ENCODE measurements around the gene C1QTNF5.

C1QTNF5 gene

GRCh38 chr11:119342023-119342300 is 1.3 kb upstream of the C1QTNF5 start:
- TF ChIP-seq CTCF (IDR thresholded peaks at IDR 0.05; ENCODE audit: extremely low read depth, missing control alignments), result no peak
- no peak for DNase-seq (ENCODE audit: low spot score)

GRCh38 chr11:119341222-119342022 is 739 bp upstream of the C1QTNF5 start:
- TF ChIP-seq CTCF (IDR thresholded peaks at IDR 0.05; ENCODE audit: extremely low read depth, missing control alignments), result no peak
- no peak for DNase-seq (ENCODE audit: low spot score)

DNA sequence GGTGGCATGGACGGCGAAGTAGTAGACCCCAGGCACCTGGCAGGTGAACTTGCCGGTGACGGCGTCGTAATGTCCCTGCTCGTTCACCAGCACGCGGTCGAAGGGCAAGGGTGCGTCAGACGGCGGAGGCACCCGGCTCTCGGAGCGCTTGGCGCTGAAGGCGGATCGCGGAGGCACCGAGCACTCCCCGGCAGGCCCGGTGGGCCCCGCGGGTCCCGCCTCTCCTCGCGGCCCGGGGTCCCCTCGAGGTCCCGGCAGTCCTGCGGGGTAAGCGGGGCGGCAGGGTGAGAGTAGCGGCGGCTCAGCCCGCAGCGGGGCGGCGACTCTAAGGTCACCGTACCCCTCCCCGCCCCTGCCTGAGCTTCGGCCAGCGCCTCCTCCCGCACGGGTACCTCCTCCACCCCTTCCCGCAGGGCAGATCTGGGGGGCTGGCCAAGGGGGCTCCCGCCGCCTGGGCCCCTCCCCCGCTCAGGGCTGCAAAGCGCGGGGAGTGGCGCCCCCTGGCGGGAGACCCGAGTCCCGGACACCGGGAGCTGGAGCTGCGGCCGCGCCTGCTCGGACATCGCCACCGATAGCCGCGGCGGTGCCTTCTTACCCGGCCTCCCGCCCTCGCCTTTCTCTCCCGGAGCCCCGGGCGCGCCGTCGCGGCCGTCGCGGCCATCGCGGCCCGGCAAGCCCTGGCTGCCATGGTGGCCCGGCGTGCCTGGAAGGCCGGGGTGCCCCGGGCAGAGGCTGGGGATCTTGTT is 921 bp downstream of the C1QTNF5 start:
- peak; percentile 83 for TF ChIP-seq CTCF (IDR thresholded peaks at IDR 0.05; ENCODE audit: extremely low read depth, missing control alignments)
- DNase-seq (ENCODE audit: low spot score), result peak; percentile 89

GRCh38 chr11:119338965-119339588 is 1.6 kb downstream of the C1QTNF5 start:
- TF ChIP-seq CTCF (IDR thresholded peaks at IDR 0.05; ENCODE audit: extremely low read depth, missing control alignments), result no peak
- no peak for DNase-seq (ENCODE audit: low spot score)

DNA sequence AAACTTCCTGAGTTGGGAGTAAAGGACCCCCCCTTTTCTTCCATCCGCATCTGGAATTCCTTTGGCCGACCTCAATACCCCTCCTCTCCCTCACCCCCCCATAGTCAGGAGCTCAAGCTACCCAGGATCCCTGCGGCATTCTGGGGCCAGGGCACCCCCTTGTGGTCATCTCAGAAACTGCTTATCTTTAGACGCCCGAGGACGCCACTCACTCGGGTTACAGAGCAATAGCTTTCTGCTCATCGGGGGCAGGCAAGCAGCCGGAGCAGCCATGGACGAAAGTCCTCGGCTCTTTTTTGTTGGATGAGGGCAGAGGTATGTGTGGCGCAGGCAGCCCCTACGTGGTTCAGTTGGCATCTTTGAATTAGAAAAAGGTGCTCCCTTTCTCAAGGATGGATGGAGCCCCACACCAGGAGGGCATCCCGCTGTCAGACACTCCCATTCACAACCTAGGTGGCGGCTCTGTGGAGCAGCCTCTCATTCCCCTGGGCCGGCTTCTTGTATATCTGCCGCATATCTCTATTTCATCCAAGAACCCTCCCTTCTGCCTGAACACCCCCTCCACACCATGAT is 2.3 kb downstream of the C1QTNF5 start:
- peak; percentile 59 for TF ChIP-seq CTCF (IDR thresholded peaks at IDR 0.05; ENCODE audit: extremely low read depth, missing control alignments)
- peak; percentile 89 for DNase-seq (ENCODE audit: low spot score)

DNA sequence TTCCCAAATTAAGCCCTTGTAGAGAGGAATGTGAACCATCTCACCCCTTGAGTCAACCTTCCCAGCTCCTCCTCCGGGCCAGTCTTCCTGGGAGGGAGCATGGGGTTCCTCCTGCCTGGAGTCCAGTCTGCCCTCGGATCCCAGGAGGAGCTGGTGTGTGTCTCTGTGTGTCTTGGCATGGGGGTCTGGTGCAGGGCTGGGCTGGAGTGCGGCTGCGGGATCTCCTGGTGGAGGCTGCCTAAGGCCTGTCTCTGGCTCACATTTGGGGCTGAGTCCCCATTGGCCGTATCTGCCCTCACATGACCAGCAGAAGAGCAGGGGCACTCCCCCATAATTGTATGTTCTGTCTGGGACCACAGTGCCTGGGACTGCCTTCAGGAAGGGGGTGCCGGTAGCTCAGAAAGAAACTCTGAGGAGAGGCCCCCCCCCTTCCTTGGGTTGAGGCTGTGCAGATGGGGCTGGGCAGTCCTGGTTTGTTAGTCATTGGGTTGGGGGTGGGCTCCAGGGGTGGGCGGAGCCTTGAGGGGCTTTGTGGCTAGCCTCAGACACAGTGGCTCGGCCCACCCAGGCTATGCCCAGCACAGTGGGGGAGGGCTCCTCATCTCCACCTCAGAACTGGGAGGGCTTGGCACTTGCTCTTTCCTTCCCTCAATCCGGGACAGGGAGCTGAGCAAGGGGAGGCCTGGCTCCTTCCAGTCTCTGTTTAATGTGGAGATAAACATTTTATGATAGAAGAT is 2.9 kb downstream of the C1QTNF5 start:
- DNase-seq (ENCODE audit: low spot score), result no peak
- no peak for TF ChIP-seq CTCF (IDR thresholded peaks at IDR 0.05; ENCODE audit: extremely low read depth, missing control alignments)
